ENCODE measurements around the gene PHOSPHO1.

PHOSPHO1 gene

GRCh38 chr17:49241692-49242397 lies 11.3 kb upstream of the PHOSPHO1 start:
- DNase-seq = no peak

- DNase-seq = no peak
These were observed 10.5 kb upstream of the PHOSPHO1 start for GRCh38 chr17:49241040-49241439.

GRCh38 chr17:49240619-49241018 lies 10.0 kb upstream of the PHOSPHO1 start:
- no peak for DNase-seq

GRCh38 chr17:49239963-49240362 lies 9.4 kb upstream of the PHOSPHO1 start:
- no peak for DNase-seq

- DNase-seq = no peak
These were observed 5.3 kb upstream of the PHOSPHO1 start for GRCh38 chr17:49235896-49236295.

- DNase-seq = no peak
These were observed 4.0 kb upstream of the PHOSPHO1 start for GRCh38 chr17:49234509-49235080.

GRCh38 chr17:49231563-49231894 lies 942 bp upstream of the PHOSPHO1 start:
- no peak for DNase-seq

- DNase-seq = no peak
These were observed 584 bp downstream of the PHOSPHO1 start for GRCh38 chr17:49229805-49230600.

GRCh38 chr17:49229076-49229804 lies 1.3 kb downstream of the PHOSPHO1 start:
- DNase-seq = no peak

GRCh38 chr17:49227436-49228261 lies 2.9 kb downstream of the PHOSPHO1 start:
- DNase-seq = peak; percentile 58

- DNase-seq = no peak
These were observed 3.7 kb downstream of the PHOSPHO1 start for GRCh38 chr17:49226771-49227435.

GRCh38 chr17:49225554-49226236 lies 4.9 kb downstream of the PHOSPHO1 start:
- no peak for DNase-seq

- no peak for DNase-seq
These were observed 5.6 kb downstream of the PHOSPHO1 start for GRCh38 chr17:49224997-49225337.

GRCh38 chr17:49224198-49224996 lies 6.2 kb downstream of the PHOSPHO1 start:
- DNase-seq = no peak

GRCh38 chr17:49223517-49224197 lies 6.9 kb downstream of the PHOSPHO1 start:
- DNase-seq = peak; percentile 14

- DNase-seq = no peak
These were observed 7.4 kb downstream of the PHOSPHO1 start for GRCh38 chr17:49223168-49223516.

- no peak for DNase-seq
These were observed 10.6 kb downstream of the PHOSPHO1 start for GRCh38 chr17:49219987-49220386.

GRCh38 chr17:49218941-49219913 lies 11.4 kb downstream of the PHOSPHO1 start:
- no peak for DNase-seq
